K562 (cell line): ENCODE results near the gene ASS1. TPM values are rescaled to one million over a fixed set of nuclear protein-coding genes. Genes with fewer than 3 reads are reported as not detected.
A peak's percentile ranks its signal among the peaks of the same experiment; 100 is the strongest.

Experiments
- ATAC-seq: fragments of 200-7000 bp; cut with Tn5 transposase; 3 replicates; pipeline ENCODE4 v1.9.1; 2020; ENCODE audit warnings: moderate library complexity
- BruUV-seq: library from RNA; stranded (reverse); fragments of 400-500 nt; replicated peaks from 2 replicates; lab custom pipeline; 2021; lab: Mats Ljungman, UMichigan
- CTCF ChIA-PET: fragments of 300-600 bp; formaldehyde crosslinking; extraction: SDS; loops from one replicate; lab custom pipeline; 2021; ENCODE audit warnings: low intra/inter-chr PET ratio; lab: Yijun Ruan, JAX
- POLR2A ChIA-PET: fragments of 300-600, 350-650 bp; sonication (Branson Sonifier 250); formaldehyde crosslinking; extraction: SDS; loops from one replicate; lab custom pipeline; 2021; ENCODE audit warnings: antibody characterized with exemption, inconsistent platforms; lab: Yijun Ruan, JAX
- DNase-seq, 4 experiments: peaks; one replicate each; pipeline versions ENCODE4 v3.0.0 to v3.0.0-alpha.2; 2011 to 2018; ENCODE audit warnings: low spot score in 3 of 4, mixed read lengths in 3 of 4; ENCODE audit errors: extremely low read depth in 1 of 4
- FAIRE-seq: peaks from 2 replicates; lab custom pipeline; 2011; peaks lifted over from hg19 to GRCh38; lab: Jason Lieb, UNC
- H2AFZ ChIP-seq: 2 replicates; pipeline ENCODE4 v1.6.0; 2011; ENCODE audit warnings: low read depth, low read length, control low read depth, inconsistent platforms
- H3K27ac ChIP-seq: fragments of 200-600 bp; 3 replicates; pipeline ENCODE4 v1.8.0; 2011; ENCODE audit warnings: low read depth, mild to moderate bottlenecking, control low read depth, inconsistent platforms, low read length, moderate library complexity, mixed read lengths; ENCODE audit errors: extremely low read depth
- H3K27me3 ChIP-seq, 2 experiments: fragments of 300-600 bp in 1 of 2; 2 replicates in 1 of 2; 3 replicates in 1 of 2; pipeline versions ENCODE4 v1.6.0 to v1.8.0; 2011; ENCODE audit warnings: inconsistent platforms in 2 of 2, low read length in 2 of 2, mild to moderate bottlenecking in 1 of 2, mixed read lengths in 1 of 2, moderate library complexity in 1 of 2; ENCODE audit not compliant: control insufficient read depth in 2 of 2, insufficient read depth in 2 of 2
- H3K36me3 ChIP-seq: fragments of 300-600 bp; 3 replicates; pipeline ENCODE4 v1.8.0; 2011; ENCODE audit warnings: mild to moderate bottlenecking, low read length, inconsistent platforms; ENCODE audit not compliant: control insufficient read depth, insufficient read depth
- H3K4me1 ChIP-seq, 2 experiments: fragments of 200-600 bp in 1 of 2; replicated peaks in 1 of 2; 2 replicates in 1 of 2; 3 replicates in 1 of 2; pipeline versions ENCODE4 v1.5.1 to v1.8.0; 2011; ENCODE audit warnings: inconsistent platforms in 2 of 2, low read length in 2 of 2, mild to moderate bottlenecking in 1 of 2, mixed read lengths in 1 of 2, moderate library complexity in 1 of 2; ENCODE audit not compliant: control insufficient read depth in 2 of 2, insufficient read depth in 2 of 2
- H3K4me2 ChIP-seq: 2 replicates; pipeline ENCODE4 v1.6.1; 2011; ENCODE audit warnings: low read length, control low read depth, inconsistent platforms, mixed read lengths; ENCODE audit not compliant: insufficient read depth
- H3K4me3 ChIP-seq: fragments of 200-600 bp; sonication (generic), shearing (Covaris generic); 2 replicates; pipeline ENCODE4 v1.5.1; 2016; ENCODE audit warnings: control low read depth, inconsistent platforms
- H3K79me2 ChIP-seq: fragments of 200-600 bp; 3 replicates; pipeline ENCODE4 v1.8.0; 2011; ENCODE audit warnings: low read length, inconsistent platforms; ENCODE audit not compliant: control insufficient read depth, insufficient read depth
- H3K9ac ChIP-seq, 2 experiments: 2 replicates each; pipeline versions ENCODE4 v1.6.0 to v1.6.1; 2011; ENCODE audit warnings: low read depth in 2 of 2, low read length in 2 of 2, control low read depth in 1 of 2, inconsistent platforms in 1 of 2, mild to moderate bottlenecking in 1 of 2, mixed read lengths in 1 of 2; ENCODE audit not compliant: insufficient read depth in 1 of 2
- H3K9me1 ChIP-seq: one replicate; pipeline ENCODE4 v1.6.0; 2011; ENCODE audit warnings: inconsistent platforms, mild to moderate bottlenecking, low read length, moderate library complexity; ENCODE audit not compliant: control insufficient read depth, insufficient read depth
- H3K9me3 ChIP-seq: replicated peaks from 2 replicates; pipeline ENCODE4 v1.5.1; 2011; ENCODE audit warnings: low read depth, low read length, inconsistent platforms; ENCODE audit not compliant: control insufficient read depth, insufficient read depth
- H4K20me1 ChIP-seq: replicated peaks from 2 replicates; pipeline ENCODE4 v1.6.1; 2011; ENCODE audit warnings: low read length, inconsistent platforms, mixed read lengths; ENCODE audit not compliant: control insufficient read depth, insufficient read depth
- CXXC5 ChIP-seq: fragments of 250-450 bp; sonication (Bioruptor Pico); IDR thresholded peaks from 2 replicates; pipeline ENCODE4 v1.8.0; 2022; ENCODE audit warnings: inconsistent platforms, mild to moderate bottlenecking, moderate library complexity
- EP400 ChIP-seq: fragments of 450-650 bp; IDR thresholded peaks from 2 replicates; pipeline ENCODE4 v1.6.1; 2017; ENCODE audit warnings: antibody characterized with exemption, mild to moderate bottlenecking, moderate library complexity
- ETS2 ChIP-seq: IDR thresholded peaks from 2 replicates; pipeline ENCODE4 v1.6.1; 2016; ENCODE audit warnings: borderline replicate concordance, missing genetic modification characterization, mild to moderate bottlenecking, moderate library complexity, missing compliant biosample characterization; ENCODE audit not compliant: poor library complexity, severe bottlenecking
- FOXK1 ChIP-seq: sonication (generic); formaldehyde crosslinking; IDR thresholded peaks from 2 replicates; pipeline ENCODE4 v1.8.0; 2022; ENCODE audit warnings: missing genetic modification reagents, mild to moderate bottlenecking, borderline replicate concordance
- HDGF ChIP-seq: fragments of 450-650 bp; IDR thresholded peaks from 2 replicates; pipeline ENCODE4 v1.6.1; 2016
- MAX ChIP-seq: sonication (generic); formaldehyde crosslinking; IDR thresholded peaks from 2 replicates; pipeline ENCODE4 v1.9.0; 2022; ENCODE audit warnings: mild to moderate bottlenecking, missing genetic modification reagents
- PHF8 ChIP-seq: fragments of 200-600 bp; sonication (generic); IDR thresholded peaks from 2 replicates; pipeline ENCODE4 v1.6.1; 2012; ENCODE audit warnings: mixed run types, mild to moderate bottlenecking, inconsistent platforms, low read length, moderate library complexity, borderline replicate concordance
- POLR2A ChIP-seq: fragments of 450-650 bp; conservative IDR thresholded peaks from 2 replicates; pipeline ENCODE4 v1.6.1; 2016
- PPARD ChIP-seq: fragments of 250-450 bp; sonication (Bioruptor Pico); IDR thresholded peaks from 2 replicates; pipeline ENCODE4 v1.8.0; 2022; ENCODE audit warnings: inconsistent platforms, mild to moderate bottlenecking, moderate library complexity
- PURB ChIP-seq: sonication (generic); formaldehyde crosslinking; IDR thresholded peaks from 2 replicates; pipeline ENCODE4 v1.9.0; 2021; ENCODE audit warnings: low read depth, mild to moderate bottlenecking, missing genetic modification reagents
- PYGO2 ChIP-seq: fragments of 450-650 bp; IDR thresholded peaks from 2 replicates; pipeline ENCODE4 v1.6.1; 2016; ENCODE audit warnings: mild to moderate bottlenecking, missing genetic modification characterization, moderate library complexity, missing compliant biosample characterization
- RBM39 ChIP-seq: fragments of 200-400 bp; formaldehyde crosslinking; optimal IDR thresholded peaks from 2 replicates; pipeline ENCODE3; 2018; ENCODE audit warnings: low read depth, low read length
- SAP30 ChIP-seq: fragments of 200-600 bp; sonication (generic); IDR thresholded peaks from 2 replicates; pipeline ENCODE4 v1.6.1; 2012; ENCODE audit warnings: borderline replicate concordance, low read depth, mild to moderate bottlenecking, moderate library complexity, low read length, control low read depth, inconsistent platforms; ENCODE audit not compliant: insufficient read depth, poor library complexity, severe bottlenecking
- SIN3A ChIP-seq, 2 experiments: fragments of 150-350 bp in 1 of 2; IDR thresholded peaks; 2 replicates each; pipeline ENCODE4 v1.6.1; 2011 to 2016; ENCODE audit warnings: borderline replicate concordance in 2 of 2, low read depth in 2 of 2, low read length in 2 of 2, mild to moderate bottlenecking in 2 of 2, moderate library complexity in 2 of 2; ENCODE audit not compliant: control insufficient read depth in 1 of 2
- SLC30A9 ChIP-seq: fragments of 250-450 bp; sonication (Bioruptor Pico); IDR thresholded peaks from 2 replicates; pipeline ENCODE4 v1.8.0; 2022; ENCODE audit warnings: mild to moderate bottlenecking, moderate library complexity
- SUPT5H ChIP-seq: fragments of 450-650 bp; IDR thresholded peaks from 2 replicates; pipeline ENCODE4 v1.6.1; 2016
- VEZF1 ChIP-seq: fragments of 200-800 bp; sonication (Bioruptor generic); IDR thresholded peaks from 2 replicates; pipeline ENCODE4 v1.6.1; 2017; ENCODE audit warnings: missing genetic modification characterization, missing compliant biosample characterization
- ZBTB26 ChIP-seq: fragments of 450-650 bp; formaldehyde crosslinking; IDR thresholded peaks from 2 replicates; pipeline ENCODE4 v1.4.0; 2022; ENCODE audit warnings: missing genetic modification characterization
- ZKSCAN8 ChIP-seq: fragments of 200-800 bp; sonication (Bioruptor generic); IDR thresholded peaks from 2 replicates; pipeline ENCODE4 v1.6.1; 2016; ENCODE audit warnings: missing genetic modification characterization, missing compliant biosample characterization
- ZNF696 ChIP-seq: fragments of 250-450 bp; sonication (Bioruptor Pico); conservative IDR thresholded peaks from 2 replicates; pipeline ENCODE4 v1.4.0; 2020; ENCODE audit warnings: mild to moderate bottlenecking, moderate library complexity
- WGBS: fragments of 100-300 bp; shearing (Covaris generic); methylation state at CpG from one replicate; pipeline ENCODE4 v1.1.6; 2016; ENCODE audit warnings: low coverage, mixed read lengths; ENCODE audit not compliant: insufficient coverage; ENCODE audit errors: missing lambda C conversion rate; 5-methylcytosine and 5-hydroxymethylcytosine counted together
- in situ Hi-C: fragments of 300-500 bp; cut with MboI; formaldehyde crosslinking; loops from 4 replicates; pipeline ENCODE4 v1.15.0; 2018; ENCODE audit warnings: inconsistent platforms, mixed read lengths
- intact Hi-C: fragments of 100-400 bp; cut with micrococcal nuclease; formaldehyde crosslinking; loops from 2 replicates; pipeline ENCODE4 v1.14.2; 2022
- polyA plus RNA-seq, 8 experiments: library from polyadenylated mRNA; depleted of rRNA in 4 of 8; stranded (reverse) in 5 of 8; unstranded in 3 of 8; fragments of >200 nt; fragmentation: Nextera tagmentation in 2 of 8; fragmentation: Illumina TruSeq in 1 of 8; extraction: Ambion mirVana in 2 of 8; extraction: Trizol in 1 of 8; gene quantifications; 2 replicates each; pipeline versions ENCODE4 v1.2.1 to v1.2.3, GENCODE V29; 2011 to 2014; ENCODE audit warnings: inconsistent platforms in 1 of 8, missing spikeins in 1 of 8
- total RNA-seq, 7 experiments: library from RNA; depleted of rRNA in 6 of 7; stranded (reverse); fragments of >200 nt in 6 of 7; fragmentation: Illumina TruSeq in 2 of 7; extraction: Trizol in 2 of 7; gene quantifications; 2 replicates each; pipeline versions ENCODE4 v1.2.1 to v1.2.3, GENCODE V29; 2011 to 2021; ENCODE audit warnings: low replicate concordance in 1 of 7

ASS1 gene
- total and polyA plus RNA-seq, 9 of the 15 experiments (the other 6 are each of a cell fraction or from before 2014, with no cell fraction given), result 1.5 to 5.7 (median 3.7) TPM

GRCh38 chr9:130537346-130538050 lies 92.7 kb downstream of the ASS1 start:
- ATAC-seq (peak; percentile 79), DNase-seq (peak; percentile 75 to 95 (median 82)), FAIRE-seq (peak; percentile 98)
- Histone ChIP-seq H2AFZ (peak overlapping the region; percentile 76), H3K9me1 (no peaks in the 10 kb centered on the region), H3K4me1 (peaks cover 42 to 62% of the 10 kb centered on the region in 2 experiments), H3K79me2 (no peaks in the 10 kb centered on the region), H3K9me3 (no peaks in the 10 kb centered on the region), H3K9ac (peak overlapping the region; percentile 55 to 89), H3K27ac (peak overlapping the region; percentile 71), H3K36me3 (no peaks in the 10 kb centered on the region), H3K27me3 (no peaks in the 10 kb centered on the region), H3K4me2 (peak overlapping the region; percentile 88), H4K20me1 (no peaks in the 10 kb centered on the region), H3K4me3 (no peak overlapping the region)
- BruUV-seq, result no TSS peak
- CTCF ChIA-PET, result no interaction called here
- POLR2A ChIA-PET, result interaction anchor here (0.8 to 1.8 kb wide), 5 partner anchors 8 to 56 kb away, joined by 3 to 6 read pairs (median 3); no protein-coding TSS in a partner anchor
- WGBS, result 1% methylated on average over 25 of the region's 25 CpGs
- in situ Hi-C loops, result no loop called here
- intact Hi-C loops, result loop anchor here (5.0 kb wide), 1 partner anchor 40 kb away; the partner anchor contains the start of gene FUBP3
- TF ChIP-seq POLR2A (no peak), ZNF696 (CRISPR knock-in tag) (no peak), HDGF (no peak), MAX (peak; percentile 97), EP400 (peak; percentile 80), ZKSCAN8 (CRISPR knock-in tag) (peak; percentile 76; the same call in 1 of the 2 replicates), RBM39 (no peak), PURB (CRISPR knock-in tag) (no peak), PHF8 (peak; percentile 26; the same call in 1 of the 2 replicates), SUPT5H (no peak), CXXC5 (CRISPR knock-in tag) (peak; percentile 97), SLC30A9 (no peak), FOXK1 (CRISPR knock-in tag) (no peak), PYGO2 (tag) (no peak), PPARD (CRISPR knock-in tag) (no peak), SIN3A (IDR thresholded peaks at IDR 0.05; ENCODE audit: borderline replicate concordance in 2 of 2, control insufficient read depth in 1 of 2, low read depth in 2 of 2, low read length in 2 of 2) (no peak), ETS2 (tag) (no peak), VEZF1 (peak; percentile 93), SAP30 (peak; percentile 42), ZBTB26 (CRISPR knock-in tag) (no peak)
